ENCODE results near the gene BBX.

GRCh38 chr3:107637416-107638183 lies 114.8 kb downstream of the BBX start:
- TF ChIP-seq POLR2A (IDR thresholded peaks at IDR 0.05; ENCODE audit: low read length) (no peak), GATA1 (IDR thresholded peaks at IDR 0.05; ENCODE audit: low read depth, low read length) (no peak)
